GM21528 (cell line): ENCODE data around the gene PRDM16.

Source experiments
- ATAC-seq: cut with Tn5 transposase; IDR thresholded peaks from one replicate; pipeline ENCODE4 v1.9.1; 2021; ENCODE audit warnings: mild to moderate bottlenecking, moderate library complexity; ENCODE audit not compliant: unreplicated experiment, low FRiP score

Gene PRDM16

GRCh38 chr1:3306583-3307291 lies 237.7 kb downstream of the PRDM16 start:
- no peak for ATAC-seq

- no peak for ATAC-seq
Observed at GRCh38 chr1:3307359-3307758, 238.4 kb downstream of the PRDM16 start.

- no peak for ATAC-seq
Observed at GRCh38 chr1:3308053-3308452, 239.1 kb downstream of the PRDM16 start.

- ATAC-seq, result no peak
Observed at GRCh38 chr1:3310718-3311400, 241.9 kb downstream of the PRDM16 start.

- ATAC-seq, result no peak
Observed at GRCh38 chr1:3311711-3312110, 242.7 kb downstream of the PRDM16 start.

GRCh38 chr1:3312310-3312897 lies 243.4 kb downstream of the PRDM16 start:
- no peak for ATAC-seq

GRCh38 chr1:3312898-3313575 lies 244.0 kb downstream of the PRDM16 start:
- no peak for ATAC-seq

GRCh38 chr1:3313576-3313950 lies 244.6 kb downstream of the PRDM16 start:
- ATAC-seq, result no peak

- no peak for ATAC-seq
Observed at GRCh38 chr1:3314491-3315381, 245.7 kb downstream of the PRDM16 start.

GRCh38 chr1:3315399-3316339 lies 246.7 kb downstream of the PRDM16 start:
- ATAC-seq, result no peak

GRCh38 chr1:3316340-3316943 lies 247.4 kb downstream of the PRDM16 start:
- ATAC-seq, result no peak

GRCh38 chr1:3317456-3317855 lies 248.5 kb downstream of the PRDM16 start:
- ATAC-seq, result no peak

- no peak for ATAC-seq
Observed at GRCh38 chr1:3318329-3318728, 249.3 kb downstream of the PRDM16 start.

- ATAC-seq, result no peak
Observed at GRCh38 chr1:3319874-3320245, 250.9 kb downstream of the PRDM16 start.

GRCh38 chr1:3320246-3321152 lies 251.5 kb downstream of the PRDM16 start:
- ATAC-seq, result no peak

- ATAC-seq, result no peak
Observed at GRCh38 chr1:3321559-3322449, 252.8 kb downstream of the PRDM16 start.

GRCh38 chr1:3322450-3323020 lies 253.5 kb downstream of the PRDM16 start:
- ATAC-seq, result no peak
